Measurements from ENCODE around the gene DPH1.

GRCh38 chr17:2008332-2009126, 21.4 kb upstream of the DPH1 start:
- no peak for TF ChIP-seq CTCF (IDR thresholded peaks at IDR 0.05)
- TF ChIP-seq REST (IDR thresholded peaks at IDR 0.05; ENCODE audit: low read depth, low read length): no peak
- TF ChIP-seq TAF1 (IDR thresholded peaks at IDR 0.05; ENCODE audit: borderline replicate concordance, low read depth, low read length): no peak
- no peak for TF ChIP-seq MAX (IDR thresholded peaks at IDR 0.05; ENCODE audit: low read depth)
- no peak for TF ChIP-seq USF2 (IDR thresholded peaks at IDR 0.05; ENCODE audit: borderline replicate concordance, low read depth, low read length)
- no peak for TF ChIP-seq EP300 (IDR thresholded peaks at IDR 0.05; ENCODE audit: borderline replicate concordance in 1 of 2, low read depth in 1 of 2, low read length in 1 of 2)
- TF ChIP-seq ELF1 (IDR thresholded peaks at IDR 0.05): no peak
- TF ChIP-seq EZH2phosphoT487 (IDR thresholded peaks at IDR 0.05; ENCODE audit: borderline replicate concordance, low read depth): no peak

All from SK-N-SH (cell line).